PC-9 (cell line): Measurements from ENCODE around the gene THAP2. TPM values are rescaled to one million over a fixed set of nuclear protein-coding genes. Genes with fewer than 3 reads are reported as not detected.
"Not testable (repeated sequence)": the region's sequence is repeated elsewhere in the genome, so short reads cannot be mapped to it uniquely, and the experiment has no call there.

Experiments used
- BruUV-seq: library from RNA; stranded (reverse); fragments of 400-500 nt; replicated peaks from 2 replicates; lab custom pipeline; 2021; lab: Mats Ljungman, UMichigan
- CTCF ChIA-PET: fragments of 300-600 bp; sonication (Branson Sonifier 250); formaldehyde crosslinking; loops from one replicate; lab custom pipeline; 2022; ENCODE audit warnings: antibody characterized with exemption; lab: Charles Lee
- POLR2A ChIA-PET: fragments of 300-600 bp; sonication (Branson Sonifier 250); formaldehyde crosslinking; loops from one replicate; lab custom pipeline; 2022; ENCODE audit warnings: antibody characterized with exemption; ENCODE audit not compliant: unreplicated experiment; lab: Charles Lee
- DNase-seq, 2 experiments: peaks; one replicate each; pipeline versions ENCODE4 v3.0.0 to v3.0.0-alpha.2; 2015 to 2022; ENCODE audit warnings: mixed read lengths in 1 of 2
- H2AFZ ChIP-seq: fragments of 200-600 bp; sonication (generic); 2 replicates; pipeline ENCODE4 v1.8.1; 2017; ENCODE audit warnings: antibody characterized with exemption
- H3F3A ChIP-seq: fragments of 200-600 bp; sonication (generic); 2 replicates; pipeline ENCODE4 v1.8.1; 2017; ENCODE audit warnings: antibody characterized with exemption, mild to moderate bottlenecking, low read depth; ENCODE audit not compliant: insufficient read depth
- H3K27ac ChIP-seq: fragments of 200-600 bp; sonication (generic); 2 replicates; pipeline ENCODE4 v1.6.1; 2016; ENCODE audit warnings: mixed run types
- H3K27me3 ChIP-seq: fragments of 200-600 bp; sonication (generic); 2 replicates; pipeline ENCODE4 v1.6.1; 2016; ENCODE audit warnings: low read depth, mixed run types; ENCODE audit not compliant: insufficient read depth
- H3K36me3 ChIP-seq: fragments of 200-600 bp; sonication (generic); 2 replicates; pipeline ENCODE4 v1.6.1; 2016; ENCODE audit warnings: low read depth, mixed run types
- H3K4me1 ChIP-seq: fragments of 200-600 bp; sonication (generic); replicated peaks from 2 replicates; pipeline ENCODE4 v1.6.1; 2016; ENCODE audit warnings: mixed run types; ENCODE audit not compliant: insufficient read depth
- H3K4me2 ChIP-seq: fragments of 200-600 bp; sonication (generic); 2 replicates; pipeline ENCODE4 v1.6.1; 2017; ENCODE audit warnings: mixed run types
- H3K4me3 ChIP-seq: fragments of 200-600 bp; sonication (generic); 2 replicates; pipeline ENCODE4 v1.6.1; 2016; ENCODE audit warnings: mixed run types
- H3K79me2 ChIP-seq: fragments of 200-600 bp; sonication (generic); 2 replicates; pipeline ENCODE4 v1.6.1; 2017; ENCODE audit warnings: low read depth, mixed run types
- H3K9me2 ChIP-seq: fragments of 200-600 bp; sonication (generic); 2 replicates; pipeline ENCODE4 v1.8.1; 2017; ENCODE audit warnings: mild to moderate bottlenecking; ENCODE audit not compliant: insufficient read depth
- H3K9me3 ChIP-seq: fragments of 200-600 bp; sonication (generic); 2 replicates; pipeline ENCODE4 v1.8.1; 2016; ENCODE audit warnings: low read depth; ENCODE audit not compliant: insufficient read depth
- H4K20me1 ChIP-seq: fragments of 200-600 bp; sonication (generic); 2 replicates; pipeline ENCODE4 v1.8.1; 2017; ENCODE audit not compliant: insufficient read depth
- CTCF ChIP-seq: fragments of 200-600 bp; sonication (generic); conservative IDR thresholded peaks from 2 replicates; pipeline ENCODE4 v1.6.1; 2017; ENCODE audit warnings: mixed run types, antibody characterized with exemption, mild to moderate bottlenecking, moderate library complexity
- EZH2 ChIP-seq: fragments of 200-600 bp; sonication (generic); IDR thresholded peaks from 2 replicates; pipeline ENCODE4 v1.8.0; 2017; ENCODE audit warnings: antibody characterized with exemption, low read depth
- intact Hi-C: fragments of 100-400 bp; cut with micrococcal nuclease; formaldehyde crosslinking; loops from one replicate; pipeline ENCODE4 v1.10.0; 2022; ENCODE audit not compliant: unreplicated experiment
- total RNA-seq: library from RNA; stranded (reverse); gene quantifications from 2 replicates; pipeline ENCODE4 v1.2.3, GENCODE V29; 2021

The THAP2 gene
- total RNA-seq, 1 experiment from 2014 or later: 7.0 TPM

- H3K4me2 ChIP-seq: peak overlapping the region; percentile 91; the same call in 1 of the 2 replicates
- H3K36me3 ChIP-seq: no peaks in the 10 kb centered on the region
- no peaks in the 10 kb centered on the region for H4K20me1 ChIP-seq
- no peak overlapping the region for H3K4me3 ChIP-seq
- H2AFZ ChIP-seq: no peak overlapping the region
- no TSS peak for BruUV-seq
- TF ChIP-seq CTCF: no peak
- TF ChIP-seq EZH2: no peak
- CTCF ChIA-PET: no interaction called here
- no peak for DNase-seq
- intact Hi-C loops: no loop called here
- peaks cover 5% of the 10 kb centered on the region for H3F3A ChIP-seq
- H3K9me2 ChIP-seq: no peaks in the 10 kb centered on the region
- no peaks in the 10 kb centered on the region for H3K27me3 ChIP-seq
- POLR2A ChIA-PET: no interaction called here
- no peak overlapping the region for H3K27ac ChIP-seq
- no peaks in the 10 kb centered on the region for H3K9me3 ChIP-seq
- peaks cover 17% of the 10 kb centered on the region for H3K79me2 ChIP-seq
- H3K4me1 ChIP-seq: peaks cover 13% of the 10 kb centered on the region
Observed at GRCh38 chr12:71688961-71689570, 25.0 kb downstream of the THAP2 start.

- CTCF ChIA-PET: no interaction called here
Observed at GRCh38 chr12:71691504-71692129, 27.5 kb downstream of the THAP2 start.

GRCh38 chr12:71693126-71693525, 29.0 kb downstream of the THAP2 start:
- intact Hi-C loops: no loop called here
- CTCF ChIA-PET: no interaction called here
- peaks cover under 1% of the 10 kb centered on the region for H3K4me1 ChIP-seq
- TF ChIP-seq EZH2 (no peak), CTCF (no peak)
- no peaks in the 10 kb centered on the region for H3K9me2 ChIP-seq
- H3F3A ChIP-seq: no peaks in the 10 kb centered on the region
- no peak for DNase-seq
- POLR2A ChIA-PET: no interaction called here
- peaks cover 4% of the 10 kb centered on the region; the same call in 1 of the 2 replicates for H3K79me2 ChIP-seq
- peaks cover 3% of the 10 kb centered on the region; the same call in 1 of the 2 replicates for H3K36me3 ChIP-seq
- no peak overlapping the region for H3K4me2 ChIP-seq
- H3K27me3 ChIP-seq: no peaks in the 10 kb centered on the region
- no peak overlapping the region for H2AFZ ChIP-seq
- H3K27ac ChIP-seq: no peak overlapping the region
- no peaks in the 10 kb centered on the region for H3K9me3 ChIP-seq
- no peak overlapping the region for H3K4me3 ChIP-seq
- BruUV-seq: no TSS peak
- no peaks in the 10 kb centered on the region for H4K20me1 ChIP-seq

More at GRCh38 chr12:71691504-71692129, 27.5 kb downstream of the THAP2 start:
- intact Hi-C loops: no loop called here
- no TSS peak for BruUV-seq
- Histone ChIP-seq H3K27ac (no peak overlapping the region), H3K9me3 (no peaks in the 10 kb centered on the region), H3K9me2 (no peaks in the 10 kb centered on the region), H3F3A (peaks cover 2% of the 10 kb centered on the region), H3K4me3 (no peak overlapping the region), H3K27me3 (no peaks in the 10 kb centered on the region), H3K36me3 (0 out of 2 replicates have a peak, but pooled peaks cover 3% of the 10 kb centered on the region), H2AFZ (no peak overlapping the region), H3K4me1 (peaks cover 13% of the 10 kb centered on the region), H3K4me2 (no peak overlapping the region), H4K20me1 (no peaks in the 10 kb centered on the region), H3K79me2 (peaks cover 17% of the 10 kb centered on the region)
- POLR2A ChIA-PET: interaction anchor here (0.7 kb wide), 1 partner anchor 1462 kb away, joined by 22 read pairs; no protein-coding TSS in a partner anchor
- DNase-seq: no peak
- TF ChIP-seq CTCF (no peak), EZH2 (no peak)

GRCh38 chr12:71693651-71694050, 29.6 kb downstream of the THAP2 start:
- H3K4me2 ChIP-seq, H3K27ac ChIP-seq, intact Hi-C loops, H3K9me3 ChIP-seq, H3K9me2 ChIP-seq, CTCF ChIA-PET, H3K4me3 ChIP-seq, H3K4me1 ChIP-seq, H3K36me3 ChIP-seq, H3K27me3 ChIP-seq, H3F3A ChIP-seq, BruUV-seq, H4K20me1 ChIP-seq, DNase-seq, POLR2A ChIA-PET, H3K79me2 ChIP-seq, H2AFZ ChIP-seq: not testable (repeated sequence)
